ENCODE data around the gene C1QTNF12.
"Not testable (repeated sequence)": the region's sequence is repeated elsewhere in the genome, so short reads cannot be mapped to it uniquely, and the experiment has no call there.

Gene C1QTNF12

GRCh38 chr1:1259540-1259939, 13.0 kb upstream of the C1QTNF12 start:
- no peak for DNase-seq (ENCODE audit: low read depth, low spot score)

GRCh38 chr1:1259119-1259488, 12.6 kb upstream of the C1QTNF12 start:
- no peak for DNase-seq (ENCODE audit: low read depth, low spot score)

GRCh38 chr1:1256956-1257871, 10.7 kb upstream of the C1QTNF12 start:
- no peak for DNase-seq (ENCODE audit: low read depth, low spot score)

GRCh38 chr1:1255611-1256010, 9.1 kb upstream of the C1QTNF12 start:
- no peak for DNase-seq (ENCODE audit: low read depth, low spot score)

- no peak for DNase-seq (ENCODE audit: low read depth, low spot score)
These were observed 8.6 kb upstream of the C1QTNF12 start for GRCh38 chr1:1255078-1255477.

- no peak for DNase-seq (ENCODE audit: low read depth, low spot score)
These were observed 8.1 kb upstream of the C1QTNF12 start for GRCh38 chr1:1254667-1254998.

- no peak for DNase-seq (ENCODE audit: low read depth, low spot score)
These were observed 7.6 kb upstream of the C1QTNF12 start for GRCh38 chr1:1253972-1254666.

- DNase-seq (ENCODE audit: low read depth, low spot score), result no peak
These were observed 6.8 kb upstream of the C1QTNF12 start for GRCh38 chr1:1253314-1253713.

GRCh38 chr1:1250786-1251284, 4.3 kb upstream of the C1QTNF12 start:
- no peak for DNase-seq (ENCODE audit: low read depth, low spot score)

GRCh38 chr1:1248009-1248913, 1.7 kb upstream of the C1QTNF12 start:
- DNase-seq (ENCODE audit: low read depth, low spot score), result not testable (repeated sequence)

- no peak for DNase-seq (ENCODE audit: low read depth, low spot score)
These were observed 905 bp upstream of the C1QTNF12 start for GRCh38 chr1:1247341-1247913.

GRCh38 chr1:1245817-1246576, 525 bp downstream of the C1QTNF12 start:
- DNase-seq (ENCODE audit: low read depth, low spot score), result no peak

GRCh38 chr1:1245178-1245816, 1.2 kb downstream of the C1QTNF12 start:
- no peak for DNase-seq (ENCODE audit: low read depth, low spot score)

- no peak for DNase-seq (ENCODE audit: low read depth, low spot score)
These were observed 2.2 kb downstream of the C1QTNF12 start for GRCh38 chr1:1244192-1244811.

- DNase-seq (ENCODE audit: low read depth, low spot score), result no peak
These were observed 2.7 kb downstream of the C1QTNF12 start for GRCh38 chr1:1243807-1244191.

GRCh38 chr1:1243266-1243660, 3.3 kb downstream of the C1QTNF12 start:
- no peak for DNase-seq (ENCODE audit: low read depth, low spot score)

- no peak for DNase-seq (ENCODE audit: low read depth, low spot score)
These were observed 3.9 kb downstream of the C1QTNF12 start for GRCh38 chr1:1242461-1243265.

- no peak for DNase-seq (ENCODE audit: low read depth, low spot score)
These were observed 4.8 kb downstream of the C1QTNF12 start for GRCh38 chr1:1241588-1242219.
